Right lobe of liver (tissue), 4 donors: ENCODE data around the gene RNF217.

ENCODE experiments used
- POLR2A ChIP-seq: fragments of 450-650 bp; IDR thresholded peaks from one replicate; pipeline ENCODE4 v1.6.1; 2017; ENCODE audit warnings: antibody characterized with exemption, mild to moderate bottlenecking
- TF ChIP-seq, protein P1 (sequence below), 4 donors: fragments of 200-600 bp in 3 of 4; fragments of 450-650 bp in 1 of 4; IDR thresholded peaks; one replicate each; pipeline versions ENCODE4 v1.5.1 to v1.8.0; 2016 to 2022; ENCODE audit warnings: antibody characterized with exemption in 4 of 4, mild to moderate bottlenecking in 2 of 4
- donor health status: DM: no; HTN: no; CAD: no.
- donor health status: DM: no; HTN: no; CAD: no.
- donor health status: DM: no; HTN: yes; CAD: no.

DNA sequence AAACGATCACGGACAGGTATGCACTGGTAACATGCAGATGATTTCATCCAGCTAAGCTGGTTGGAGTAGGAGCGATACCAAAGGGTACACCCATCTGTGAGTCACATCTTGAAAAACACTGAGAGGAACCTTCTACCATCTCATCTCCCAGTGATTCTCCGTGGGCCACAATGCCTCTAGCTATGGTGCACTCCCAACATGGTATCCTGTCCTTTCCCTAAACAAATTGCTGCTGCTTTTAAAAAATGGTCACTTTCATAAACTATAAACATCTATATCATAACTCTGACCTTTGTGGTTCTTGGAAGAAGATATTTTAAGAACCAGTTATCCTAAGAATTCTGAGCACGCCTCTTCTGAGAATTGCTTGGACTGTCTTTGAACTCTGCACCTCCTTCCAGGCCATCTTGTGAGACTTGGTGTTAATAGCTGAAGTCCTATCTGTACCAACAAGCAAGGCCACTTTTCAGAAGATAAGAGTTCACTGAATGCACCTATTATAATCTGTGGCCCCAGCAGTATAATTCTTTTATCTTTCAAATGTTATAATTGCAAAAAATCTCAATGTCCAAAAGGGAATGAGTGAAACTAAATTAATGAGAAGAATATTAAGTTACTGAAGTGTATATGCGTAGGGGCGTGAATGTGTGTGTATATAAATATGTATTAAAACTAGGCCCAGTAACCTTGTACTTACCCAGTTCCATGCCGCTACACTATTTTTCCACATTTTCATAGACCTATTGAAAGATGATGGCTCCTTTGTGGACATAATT is 120.9 kb downstream of the RNF217 start:
- TF ChIP-seq, protein P1, sequence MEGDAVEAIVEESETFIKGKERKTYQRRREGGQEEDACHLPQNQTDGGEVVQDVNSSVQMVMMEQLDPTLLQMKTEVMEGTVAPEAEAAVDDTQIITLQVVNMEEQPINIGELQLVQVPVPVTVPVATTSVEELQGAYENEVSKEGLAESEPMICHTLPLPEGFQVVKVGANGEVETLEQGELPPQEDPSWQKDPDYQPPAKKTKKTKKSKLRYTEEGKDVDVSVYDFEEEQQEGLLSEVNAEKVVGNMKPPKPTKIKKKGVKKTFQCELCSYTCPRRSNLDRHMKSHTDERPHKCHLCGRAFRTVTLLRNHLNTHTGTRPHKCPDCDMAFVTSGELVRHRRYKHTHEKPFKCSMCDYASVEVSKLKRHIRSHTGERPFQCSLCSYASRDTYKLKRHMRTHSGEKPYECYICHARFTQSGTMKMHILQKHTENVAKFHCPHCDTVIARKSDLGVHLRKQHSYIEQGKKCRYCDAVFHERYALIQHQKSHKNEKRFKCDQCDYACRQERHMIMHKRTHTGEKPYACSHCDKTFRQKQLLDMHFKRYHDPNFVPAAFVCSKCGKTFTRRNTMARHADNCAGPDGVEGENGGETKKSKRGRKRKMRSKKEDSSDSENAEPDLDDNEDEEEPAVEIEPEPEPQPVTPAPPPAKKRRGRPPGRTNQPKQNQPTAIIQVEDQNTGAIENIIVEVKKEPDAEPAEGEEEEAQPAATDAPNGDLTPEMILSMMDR (IDR thresholded peaks at IDR 0.05): no peak
- TF ChIP-seq POLR2A: no peak
